GM12891 (cell line): ENCODE data around the gene OPCML.

Experiments used
- POLR2A ChIP-seq: IDR thresholded peaks from 2 replicates; pipeline ENCODE4 v1.6.1; 2011; ENCODE audit warnings: low read depth, low read length, control low read depth
- TAF1 ChIP-seq: IDR thresholded peaks from 2 replicates; pipeline ENCODE4 v1.6.1; 2011; ENCODE audit warnings: low read depth, low read length, control low read depth

- no peak for TF ChIP-seq POLR2A
- no peak for TF ChIP-seq TAF1
Observed at GRCh38 chr11:133127741-133128140, 404.6 kb downstream of the OPCML start.
